C1 segment of cervical spinal cord (tissue), 14 donors: ENCODE results near the gene SCYGR3.
"Not testable (repeated sequence)": the region's sequence is repeated elsewhere in the genome, so short reads cannot be mapped to it uniquely, and the experiment has no call there.

Source experiments
- DNase-seq, 14 donors: peaks; one replicate each; lab custom pipeline; 2025; lab: John Stamatoyannopoulos, UW

The SCYGR3 gene

GRCh38 chr2:227613272-227613660 is 1.4 kb downstream of the SCYGR3 start:
- no peak for DNase-seq

- DNase-seq = no peak
Observed at GRCh38 chr2:227612546-227613271, 1.9 kb downstream of the SCYGR3 start.

- DNase-seq = no peak
Observed at GRCh38 chr2:227610123-227610522, 4.5 kb downstream of the SCYGR3 start.

GRCh38 chr2:227608561-227609338 is 5.9 kb downstream of the SCYGR3 start:
- DNase-seq = no peak

GRCh38 chr2:227607941-227608340 is 6.7 kb downstream of the SCYGR3 start:
- DNase-seq = no peak

GRCh38 chr2:227606476-227606875 is 8.2 kb downstream of the SCYGR3 start:
- DNase-seq = no peak

GRCh38 chr2:227602358-227602757 is 12.3 kb downstream of the SCYGR3 start:
- no peak for DNase-seq

GRCh38 chr2:227598835-227599503 is 15.7 kb downstream of the SCYGR3 start, which contains the start of gene SCYGR2:
SCYGR2 (plus strand) TSS chr2:227598893; CDS start chr2:227598893, 0 bp downstream.
- DNase-seq = not testable (repeated sequence)

GRCh38 chr2:227597998-227598397 is 16.6 kb downstream of the SCYGR3 start:
- DNase-seq = no peak

GRCh38 chr2:227597036-227597435 is 17.6 kb downstream of the SCYGR3 start:
- no peak for DNase-seq

GRCh38 chr2:227595797-227596196 is 18.8 kb downstream of the SCYGR3 start:
- DNase-seq = no peak

GRCh38 chr2:227592694-227593387 is 21.8 kb downstream of the SCYGR3 start:
- no peak for DNase-seq

- DNase-seq = no peak
Observed at GRCh38 chr2:227582369-227582768, 32.3 kb downstream of the SCYGR3 start.

- no peak for DNase-seq
Observed at GRCh38 chr2:227579791-227580190, 34.8 kb downstream of the SCYGR3 start.

GRCh38 chr2:227578642-227579041 is 36.0 kb downstream of the SCYGR3 start:
- DNase-seq = no peak

GRCh38 chr2:227577555-227577954 is 37.1 kb downstream of the SCYGR3 start:
- DNase-seq = no peak

- no peak for DNase-seq
Observed at GRCh38 chr2:227576812-227577211, 37.8 kb downstream of the SCYGR3 start.

- no peak for DNase-seq
Observed at GRCh38 chr2:227576110-227576509, 38.5 kb downstream of the SCYGR3 start.

GRCh38 chr2:227570615-227571014 is 44.0 kb downstream of the SCYGR3 start:
- no peak for DNase-seq

- no peak for DNase-seq
Observed at GRCh38 chr2:227568852-227569169, 45.8 kb downstream of the SCYGR3 start.

- no peak for DNase-seq
Observed at GRCh38 chr2:227566012-227566411, 48.6 kb downstream of the SCYGR3 start.

- no peak for DNase-seq
Observed at GRCh38 chr2:227565080-227565479, 49.6 kb downstream of the SCYGR3 start.
